Activated naive CD4-positive, alpha-beta T cell treated with anti-CD3 and anti-CD28 coated beads, Interleukin-2, amount 50 U/mL, for 16 hours (primary cell): ENCODE data around the gene KRT23.

ENCODE experiments used
- DNase-seq: peaks from one replicate; pipeline ENCODE4 v3.0.0-alpha.2; 2020

The KRT23 gene

DNA sequence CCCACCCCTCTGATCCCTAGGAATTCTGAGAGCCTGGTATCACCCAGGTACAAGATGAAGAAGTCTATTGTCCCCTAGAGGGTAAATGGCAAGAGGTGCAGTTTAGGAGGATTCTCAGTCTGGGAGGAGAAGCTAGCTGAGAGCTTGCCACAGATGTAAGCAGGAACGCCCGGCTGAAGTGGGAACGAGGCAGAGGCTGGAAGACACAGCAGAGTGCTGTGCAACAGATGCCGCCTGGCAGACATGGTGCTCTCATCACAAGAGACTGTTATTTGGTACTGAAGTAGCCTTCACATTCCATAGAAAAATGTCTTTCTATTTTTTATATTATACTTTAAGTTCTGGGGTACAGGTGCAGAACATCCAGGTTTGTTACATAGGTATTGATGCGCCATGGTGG, 32.1 kb downstream of the KRT23 start:
- no peak for DNase-seq

DNA sequence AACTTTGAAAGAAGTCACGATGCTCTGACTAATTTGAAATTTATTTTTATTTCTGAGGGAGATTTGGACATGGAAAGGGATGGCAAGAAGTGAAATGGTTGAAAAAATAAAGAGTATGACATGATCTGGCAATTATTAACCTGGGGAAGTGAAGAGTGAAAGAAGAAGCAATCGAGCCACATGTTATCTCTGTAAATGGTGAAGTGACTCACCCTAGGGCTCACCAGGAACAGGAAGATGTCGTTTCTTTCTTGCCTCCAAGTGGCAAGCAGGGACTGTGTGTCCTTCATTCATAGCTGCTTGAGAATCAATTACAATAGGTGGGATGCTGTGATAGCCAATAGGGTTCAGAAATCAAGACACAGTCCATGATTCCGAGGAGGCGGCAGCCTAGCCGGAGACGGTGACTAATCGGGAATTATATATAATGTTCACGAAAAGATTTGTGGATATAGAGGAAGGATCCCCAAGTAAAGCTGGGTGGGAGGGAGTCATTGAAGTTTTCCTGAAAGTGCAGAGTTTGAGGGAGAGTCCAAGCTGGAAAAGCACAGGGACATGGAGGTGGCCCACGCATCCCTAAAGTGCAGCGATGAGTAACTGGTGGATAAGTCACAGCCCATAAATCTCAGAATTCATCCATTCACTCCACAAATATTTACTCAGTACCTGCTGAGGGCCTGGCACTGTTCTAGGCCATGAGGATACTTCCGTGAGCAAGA, 34.2 kb downstream of the KRT23 start:
- no peak for DNase-seq

DNA sequence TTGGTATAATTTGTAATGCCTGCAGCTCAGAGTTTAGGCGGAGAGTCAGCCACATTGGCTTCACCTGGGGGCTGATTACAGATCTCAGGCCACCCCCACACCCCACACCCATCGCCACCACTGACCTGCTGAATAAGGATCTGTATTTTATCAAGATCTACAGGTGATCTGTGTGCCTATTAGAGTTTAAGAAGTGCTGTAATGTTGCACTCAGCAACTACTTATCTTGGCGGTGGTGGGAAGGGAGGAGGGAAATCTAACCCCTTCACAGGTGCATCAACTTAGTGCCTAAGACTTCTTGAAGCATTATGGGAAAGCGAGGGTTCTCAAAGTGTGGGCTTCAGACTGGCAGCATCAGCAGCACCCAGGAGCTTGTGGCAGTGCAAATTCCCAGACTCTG, 34.9 kb downstream of the KRT23 start:
- DNase-seq = no peak

DNA sequence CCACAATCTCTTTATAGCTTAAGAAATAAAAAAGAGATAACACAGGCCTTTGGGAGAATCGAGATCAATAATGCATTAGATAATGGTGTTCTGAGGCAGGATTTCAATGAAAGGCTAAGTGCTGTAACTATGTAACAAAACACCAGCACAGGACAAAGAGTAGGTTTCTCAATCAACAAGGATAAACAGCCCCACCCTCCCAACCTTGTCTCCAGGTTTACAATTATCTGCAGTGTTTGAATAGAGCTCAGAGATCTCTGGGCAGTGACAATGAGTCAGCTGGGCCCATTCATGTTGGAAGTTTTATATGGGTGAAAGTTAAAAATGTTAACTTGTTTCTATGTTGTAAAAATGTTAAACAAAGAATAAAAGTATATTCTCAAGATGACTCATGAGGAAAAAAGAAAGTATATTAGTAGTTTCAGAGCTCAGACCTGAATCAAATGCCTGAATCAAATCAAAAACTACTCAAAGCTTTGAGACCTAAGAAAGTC, 35.4 kb downstream of the KRT23 start:
- DNase-seq = no peak

DNA sequence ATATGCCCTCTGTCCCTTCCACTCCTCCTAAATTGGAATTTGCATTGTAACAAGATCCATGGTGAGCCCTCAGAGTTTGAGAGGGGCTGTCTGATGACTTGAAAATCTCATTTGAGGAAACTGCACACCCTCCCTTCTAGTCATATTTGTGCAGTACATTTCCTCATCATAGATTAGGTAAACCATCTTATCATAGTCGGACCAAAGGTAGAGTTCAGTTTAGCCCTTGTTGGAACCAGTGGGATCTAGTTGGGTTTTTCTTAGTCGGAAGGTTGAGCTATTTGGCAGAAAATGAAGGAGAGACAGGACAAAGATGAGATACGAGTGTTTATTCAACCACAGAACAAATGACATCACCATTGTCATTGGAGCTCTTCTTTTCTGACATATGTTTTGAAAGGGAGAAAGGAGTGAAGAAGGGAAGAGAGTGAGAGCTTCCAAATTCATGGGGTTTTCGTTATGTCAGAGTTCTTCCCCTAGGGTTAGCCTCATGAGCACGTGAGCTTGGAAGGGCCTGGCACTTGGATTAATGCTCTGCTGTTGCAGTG, 36.6 kb downstream of the KRT23 start:
- DNase-seq = no peak

DNA sequence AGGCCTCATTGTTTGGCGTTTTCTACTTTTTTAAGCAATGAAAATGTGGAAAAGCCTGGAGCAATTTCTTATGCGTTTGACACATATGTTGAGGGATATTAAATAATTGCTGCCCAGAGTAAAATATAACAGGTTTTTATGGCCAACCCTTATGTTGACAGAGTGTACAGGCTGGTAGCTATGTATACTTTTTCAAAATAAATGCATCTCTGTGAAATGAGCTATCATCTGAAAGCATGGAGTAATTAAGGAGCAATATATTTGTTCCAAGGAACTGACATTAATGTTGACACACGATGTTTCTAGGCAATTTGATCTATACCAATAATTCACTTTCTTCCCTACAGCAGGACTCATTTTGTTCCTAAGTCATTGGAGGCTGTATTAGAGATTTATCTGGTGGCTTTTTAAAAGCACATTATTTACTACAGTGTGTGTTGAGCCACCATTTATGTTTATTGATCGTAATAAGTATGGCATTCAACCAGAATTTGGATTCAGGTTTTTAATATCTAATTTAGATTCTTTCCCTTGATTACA, 40.5 kb downstream of the KRT23 start:
- no peak for DNase-seq

DNA sequence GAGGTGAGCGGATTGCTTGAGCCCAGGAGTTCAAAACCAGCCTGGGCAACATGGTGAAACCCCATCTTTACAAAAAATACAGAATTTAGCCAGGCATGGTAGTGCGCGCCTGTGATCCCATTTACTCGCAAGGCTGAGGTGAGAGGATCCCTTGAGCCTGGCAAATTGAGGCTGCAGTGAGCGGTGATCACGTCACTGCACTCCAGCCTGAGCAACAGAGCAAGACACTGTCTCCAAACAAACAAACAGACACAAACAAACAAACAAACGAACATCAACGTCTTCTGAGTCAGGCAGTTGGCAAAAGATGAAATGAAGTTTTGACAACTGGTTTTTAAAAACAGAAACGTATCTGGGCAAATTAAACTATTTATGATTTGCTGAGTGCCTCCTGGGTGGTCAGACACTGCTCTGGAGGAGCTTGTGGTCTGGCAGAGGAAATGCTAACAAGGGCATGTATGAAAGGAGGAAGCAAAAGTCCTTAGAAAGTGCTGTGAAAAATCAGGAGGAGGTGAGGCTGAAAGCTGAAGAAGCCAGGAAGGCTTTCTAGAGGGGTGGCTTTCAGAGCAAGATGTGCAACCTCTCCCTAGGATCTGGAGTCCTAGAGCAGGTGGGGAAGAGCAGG, 42.2 kb downstream of the KRT23 start:
- no peak for DNase-seq

DNA sequence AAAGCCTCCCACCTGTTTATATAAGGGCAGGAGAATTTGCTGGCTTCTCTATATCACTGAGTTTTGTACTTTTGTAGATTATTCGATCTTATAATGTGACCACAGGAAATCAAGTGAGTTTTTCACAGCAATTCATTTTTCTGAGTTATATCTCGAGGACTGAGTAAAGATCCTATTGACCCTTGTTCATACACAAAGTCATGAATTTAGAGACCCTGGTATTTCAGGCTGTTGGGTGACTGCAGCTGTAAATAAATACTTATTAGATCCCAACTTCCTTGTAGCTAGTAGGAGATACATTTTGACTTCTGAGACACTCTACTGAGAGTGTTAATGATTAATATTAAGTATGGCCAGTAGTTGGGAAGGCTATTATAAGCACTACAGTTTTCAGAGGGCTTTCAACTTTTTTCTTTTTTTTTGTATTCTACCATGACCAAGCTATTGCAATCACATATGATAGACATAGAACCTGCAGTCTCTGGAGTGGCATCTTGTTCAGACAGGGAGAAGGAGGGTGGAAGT, 49.2 kb downstream of the KRT23 start:
- DNase-seq = no peak

DNA sequence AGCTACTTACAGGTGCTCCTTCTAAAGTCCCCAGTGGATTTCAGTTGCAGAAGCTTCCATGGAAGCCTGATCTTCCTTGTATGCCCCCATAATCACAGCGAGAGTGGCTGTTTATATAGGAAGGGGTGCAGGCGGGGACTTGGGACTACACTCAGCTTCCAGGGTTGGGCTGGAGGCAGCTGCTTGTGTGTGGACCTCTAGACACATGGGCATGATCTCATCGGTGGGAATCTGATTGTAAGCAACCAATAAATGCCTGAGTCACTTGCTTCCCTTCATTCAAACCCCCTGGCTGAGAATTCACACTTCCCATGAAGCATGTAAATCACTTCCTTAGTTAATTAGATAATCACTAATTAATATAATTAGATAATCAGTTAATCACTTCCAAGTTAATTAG, 51.4 kb downstream of the KRT23 start:
- no peak for DNase-seq

DNA sequence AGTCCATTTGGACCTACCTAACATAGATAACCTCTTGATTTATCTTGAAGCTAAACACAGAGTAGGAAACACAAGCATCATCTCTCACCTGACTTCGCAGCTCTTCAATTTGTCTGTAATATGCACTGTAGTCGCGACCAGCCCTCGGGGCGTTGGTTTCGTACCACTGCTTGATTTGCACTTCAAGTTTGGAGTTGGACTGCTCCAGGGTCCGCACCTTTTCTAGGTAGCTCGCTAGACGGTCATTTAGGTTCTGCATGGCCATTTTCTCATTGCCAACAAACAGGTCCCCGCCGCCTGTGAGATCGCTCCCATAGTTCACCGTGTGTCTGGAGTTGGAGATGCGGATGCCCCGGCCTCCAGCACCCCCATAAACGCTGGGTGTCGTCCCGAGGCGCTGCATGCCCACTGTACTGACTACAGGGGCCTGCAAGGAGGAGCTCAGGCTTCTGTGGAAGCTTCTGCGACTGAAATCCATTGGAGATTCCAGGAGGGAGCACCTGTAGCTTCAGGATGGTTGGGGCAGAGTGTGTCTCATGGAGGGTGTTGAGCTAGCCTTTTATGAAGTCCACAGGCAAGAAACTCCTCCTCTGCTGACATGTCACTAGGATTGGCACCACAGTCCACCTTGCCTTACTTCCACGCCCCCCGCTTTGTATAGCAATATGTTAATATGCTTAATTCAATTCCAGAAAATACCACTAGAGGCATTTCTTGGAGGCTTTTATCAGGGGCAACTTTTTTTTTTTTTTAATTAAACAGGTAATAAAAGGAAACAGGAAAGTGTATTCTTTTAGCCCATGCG, 52.5 kb downstream of the KRT23 start, which contains the start of gene KRT20:
Gene KRT20, minus strand, starts transcription at position 535 of the 805 bp plus-strand sequence. Its CDS starts 57 bp downstream, at position 478.
- DNase-seq = no peak

DNA sequence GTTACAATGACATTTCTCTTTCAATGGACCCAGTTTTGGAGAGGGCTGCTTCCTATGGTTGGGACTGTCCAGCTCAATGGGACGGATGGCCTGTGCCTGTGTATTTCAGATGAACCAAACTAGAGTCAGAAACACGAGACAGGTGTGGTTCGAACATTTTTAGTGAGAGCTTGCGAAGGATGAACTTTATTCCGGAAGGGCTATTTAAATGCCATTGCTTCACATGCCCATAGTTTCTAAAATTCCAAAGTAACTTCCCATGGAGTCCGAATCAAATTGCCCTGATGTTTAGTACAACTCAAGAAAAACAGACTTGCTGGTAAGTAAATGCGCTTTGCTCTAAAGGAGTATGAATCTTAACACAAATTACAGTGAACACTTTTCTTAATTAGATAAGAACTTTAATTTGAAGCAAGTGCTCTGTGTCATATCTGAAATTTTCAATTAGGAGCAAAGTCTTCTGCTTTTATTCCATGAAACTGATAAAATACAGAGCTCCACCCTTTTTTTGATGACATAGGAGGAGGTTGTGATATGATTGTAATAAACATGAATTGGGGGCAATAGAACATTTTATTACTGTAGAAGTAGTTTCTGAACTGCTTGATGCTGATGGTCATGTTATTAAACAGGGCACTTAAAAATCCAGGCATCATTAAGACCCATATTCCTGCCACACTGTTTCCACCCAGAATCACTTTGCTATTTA, 53.7 kb downstream of the KRT23 start:
- DNase-seq = no peak

DNA sequence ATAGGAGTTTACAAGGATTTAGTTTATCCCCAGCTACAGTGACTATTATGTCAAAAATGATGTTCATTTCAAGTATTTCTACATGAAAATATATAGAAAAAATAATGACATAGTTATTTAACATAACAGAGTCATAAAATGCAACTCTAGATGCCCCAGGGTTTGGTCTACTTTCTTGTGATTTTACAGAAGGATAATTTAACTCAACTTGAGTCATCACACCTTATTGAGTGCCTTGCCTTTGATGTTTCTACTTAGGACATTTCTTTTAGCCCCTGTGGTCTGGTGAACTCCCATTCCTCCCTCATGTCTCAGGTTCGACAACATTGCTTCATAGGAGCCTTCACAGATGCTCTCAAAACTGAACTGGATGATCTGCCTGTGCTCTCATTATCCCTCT, 54.4 kb downstream of the KRT23 start:
- DNase-seq = no peak

DNA sequence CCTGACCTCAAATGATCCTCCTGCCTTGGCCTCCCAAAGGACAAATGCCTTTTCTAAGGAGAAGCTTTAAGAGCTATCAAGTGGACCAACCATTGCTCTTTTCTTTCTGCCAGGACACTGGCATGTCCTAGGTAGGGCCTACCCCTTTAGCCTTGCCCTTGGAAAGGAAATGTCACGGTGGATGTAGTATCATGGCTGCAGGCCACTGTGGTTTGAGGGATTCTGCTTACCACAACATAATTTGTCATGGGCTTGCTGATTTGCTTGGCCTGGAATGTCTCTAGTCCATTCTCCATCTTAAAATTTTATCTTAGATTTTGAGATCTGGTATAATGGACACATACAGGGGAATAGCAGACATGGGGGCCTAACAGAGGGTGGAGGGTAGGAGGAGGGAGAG, 58.4 kb downstream of the KRT23 start:
- DNase-seq = no peak

DNA sequence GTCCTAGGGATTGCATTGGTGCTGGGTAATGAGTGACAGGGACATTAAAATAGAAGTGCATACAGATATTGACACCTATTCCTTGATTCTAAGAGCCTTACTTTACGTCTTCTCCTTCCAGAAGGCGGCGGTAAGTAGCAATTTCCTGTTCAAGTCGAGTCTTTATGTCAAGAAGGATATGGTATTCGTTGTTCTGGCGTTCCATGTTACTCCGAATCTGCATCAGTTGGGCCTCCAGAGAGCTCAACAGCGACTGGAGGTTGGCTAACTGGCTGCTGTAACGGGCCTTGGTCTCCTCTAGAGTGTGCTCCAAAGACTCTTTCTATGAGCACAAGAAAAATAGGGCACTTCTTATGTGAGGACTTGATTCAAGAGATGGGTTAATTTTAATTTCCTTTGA, 59.4 kb downstream of the KRT23 start:
- DNase-seq = no peak

DNA sequence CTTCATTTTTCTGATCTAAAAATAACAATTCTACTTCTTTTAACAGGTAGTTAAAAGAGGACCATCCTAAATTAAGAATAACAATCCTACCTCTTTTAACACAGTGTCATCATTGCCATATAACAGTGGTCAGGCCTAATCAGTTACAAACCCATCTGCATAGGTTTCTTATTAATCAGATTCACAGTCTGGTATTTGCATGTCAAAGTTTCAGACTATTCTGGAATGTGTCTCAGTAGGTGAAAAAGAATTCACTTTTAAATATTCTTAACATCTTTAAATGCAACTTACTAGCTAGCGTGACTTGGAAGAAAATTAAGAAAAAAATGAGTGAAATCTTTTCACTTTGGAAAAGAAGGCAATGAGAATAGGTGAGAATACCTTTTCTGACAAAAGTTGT, 63.6 kb downstream of the KRT23 start:
- DNase-seq = no peak

DNA sequence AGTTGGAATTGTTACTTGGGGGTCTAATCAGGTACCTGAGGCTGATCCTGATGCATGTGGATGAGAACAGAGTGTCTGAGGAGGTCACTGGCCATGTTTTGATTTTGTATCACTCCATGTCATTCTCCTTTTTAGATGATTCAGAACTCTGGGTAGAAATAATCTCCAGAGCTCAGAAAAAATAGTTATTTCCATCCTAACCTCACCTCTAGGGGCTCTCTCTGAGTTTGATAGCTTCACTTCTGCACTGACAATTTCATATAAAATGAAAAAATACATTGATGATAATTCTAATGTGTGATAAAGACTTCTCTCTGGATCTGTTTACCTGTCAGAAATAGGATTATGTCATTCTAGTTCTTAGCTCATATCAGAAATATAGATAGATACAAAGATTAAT, 64.2 kb downstream of the KRT23 start:
- DNase-seq = no peak
